ENCODE measurements around the gene SLC44A4.
A peak's percentile ranks its signal among the peaks of the same experiment; 100 is the strongest.

Gene SLC44A4

DNA sequence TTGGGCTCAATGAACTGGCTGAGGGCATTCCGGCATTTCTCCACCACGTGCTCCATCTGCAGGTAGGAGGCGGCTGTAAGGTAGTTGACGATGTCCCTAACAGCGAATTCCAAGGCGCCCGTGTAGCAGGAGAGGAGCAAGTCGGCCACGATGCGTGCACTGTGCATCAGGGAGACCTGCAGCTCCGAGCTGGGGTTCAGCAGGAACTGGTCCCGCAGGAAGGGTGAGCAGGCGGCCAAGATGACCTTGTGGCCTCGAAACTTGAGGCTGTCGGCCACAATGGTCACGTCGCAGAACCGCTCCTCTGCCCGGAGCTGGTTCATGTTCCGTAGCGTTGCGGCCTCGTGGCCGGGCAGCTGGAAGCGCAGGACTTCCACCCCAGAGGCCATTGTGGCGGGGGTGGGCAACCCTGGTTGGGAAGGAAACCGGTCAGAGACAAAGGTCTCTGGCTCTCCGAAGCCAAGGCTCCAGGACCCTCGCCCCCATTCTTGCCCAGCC, 22.2 kb upstream of the SLC44A4 start:
- DNase-seq: no peak

DNA sequence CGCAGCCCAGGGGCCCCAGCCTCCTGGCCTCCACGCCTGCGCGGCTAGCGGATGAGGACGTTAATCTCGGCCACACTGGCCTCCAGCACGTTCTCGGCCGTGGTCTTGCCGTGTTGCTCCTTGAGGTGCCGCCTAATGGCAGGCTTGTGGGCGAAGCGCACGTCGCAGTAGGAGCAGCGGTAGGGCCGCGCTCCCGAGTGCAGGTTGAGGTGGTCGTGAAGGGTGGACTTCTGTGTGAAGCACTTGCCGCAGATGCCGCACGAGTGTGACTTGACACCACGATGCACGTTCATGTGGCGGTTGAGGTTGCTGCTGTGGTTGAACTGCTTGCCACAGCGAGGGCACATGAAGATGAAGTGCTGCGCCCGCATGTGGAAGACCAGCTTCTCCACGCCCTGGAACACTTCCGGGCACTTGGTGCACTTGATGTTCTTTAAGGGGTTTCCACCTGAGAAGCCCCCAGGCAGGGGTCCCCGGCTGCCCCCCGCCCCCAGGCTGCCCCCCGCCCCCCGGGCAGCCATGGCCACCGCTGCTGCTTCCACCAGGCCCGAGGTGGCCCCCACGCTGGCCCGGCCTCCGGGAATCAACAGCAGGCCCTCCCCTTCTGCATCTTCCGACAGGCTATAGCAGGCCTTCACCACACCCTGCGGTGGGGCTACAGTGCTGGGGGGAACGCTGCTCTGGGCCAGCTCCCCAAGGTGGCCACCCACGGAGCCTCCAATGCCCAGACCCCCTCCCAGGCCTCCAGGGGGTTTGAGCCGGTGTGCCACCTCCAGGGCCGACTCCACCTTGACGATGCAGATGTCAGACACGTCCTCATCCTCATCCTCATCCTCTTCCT, 21.3 kb upstream of the SLC44A4 start:
- DNase-seq: no peak

DNA sequence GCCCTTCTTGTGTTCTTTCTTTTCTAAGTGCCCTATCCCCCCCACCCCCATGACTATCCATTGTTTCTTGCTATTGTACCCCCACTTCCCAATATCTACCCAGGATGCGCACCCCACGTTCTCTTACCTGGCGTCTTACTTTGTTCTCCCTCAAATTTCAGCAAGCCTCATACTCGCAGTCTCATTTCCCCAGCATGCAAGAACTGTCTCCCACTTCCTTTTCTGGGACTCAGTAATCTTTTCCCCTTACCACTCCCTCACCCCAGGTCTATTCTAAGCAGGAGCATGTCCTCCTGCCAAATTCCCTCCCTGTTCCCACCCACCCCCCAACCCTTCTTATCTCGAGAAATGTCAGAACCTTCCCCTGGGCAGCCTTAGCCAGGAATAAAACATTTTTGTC, 20.4 kb upstream of the SLC44A4 start:
- DNase-seq: no peak

DNA sequence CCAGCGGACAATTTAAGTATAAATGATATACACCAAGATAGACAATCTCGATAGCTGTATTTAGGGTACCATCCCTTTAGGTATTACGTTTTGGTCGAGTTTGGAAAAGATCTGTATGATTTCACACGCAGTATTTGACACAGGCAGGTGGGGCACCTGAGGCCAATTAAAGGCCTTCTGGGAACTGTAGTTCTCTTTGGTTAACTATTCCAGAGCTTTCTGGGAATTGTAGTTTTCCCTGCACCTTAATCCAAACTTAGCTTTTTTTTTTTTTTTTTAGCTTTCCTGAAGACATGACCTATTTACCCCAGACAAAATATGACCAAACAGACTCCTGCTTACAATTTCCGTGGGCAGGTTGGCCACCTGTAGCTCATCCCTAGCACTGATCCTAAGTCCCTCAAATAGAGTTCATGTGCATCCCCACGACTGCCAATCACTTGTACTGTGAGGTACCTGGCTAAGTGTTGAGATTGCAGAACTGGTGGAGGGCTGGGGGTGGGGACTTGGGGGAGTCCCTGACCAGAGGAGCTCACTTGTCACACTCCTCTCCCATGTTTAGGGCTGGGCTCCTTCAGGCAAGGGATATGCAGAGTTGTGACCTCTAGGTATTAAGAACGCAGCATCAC, 19.7 kb upstream of the SLC44A4 start:
- peak; percentile 60 for DNase-seq

DNA sequence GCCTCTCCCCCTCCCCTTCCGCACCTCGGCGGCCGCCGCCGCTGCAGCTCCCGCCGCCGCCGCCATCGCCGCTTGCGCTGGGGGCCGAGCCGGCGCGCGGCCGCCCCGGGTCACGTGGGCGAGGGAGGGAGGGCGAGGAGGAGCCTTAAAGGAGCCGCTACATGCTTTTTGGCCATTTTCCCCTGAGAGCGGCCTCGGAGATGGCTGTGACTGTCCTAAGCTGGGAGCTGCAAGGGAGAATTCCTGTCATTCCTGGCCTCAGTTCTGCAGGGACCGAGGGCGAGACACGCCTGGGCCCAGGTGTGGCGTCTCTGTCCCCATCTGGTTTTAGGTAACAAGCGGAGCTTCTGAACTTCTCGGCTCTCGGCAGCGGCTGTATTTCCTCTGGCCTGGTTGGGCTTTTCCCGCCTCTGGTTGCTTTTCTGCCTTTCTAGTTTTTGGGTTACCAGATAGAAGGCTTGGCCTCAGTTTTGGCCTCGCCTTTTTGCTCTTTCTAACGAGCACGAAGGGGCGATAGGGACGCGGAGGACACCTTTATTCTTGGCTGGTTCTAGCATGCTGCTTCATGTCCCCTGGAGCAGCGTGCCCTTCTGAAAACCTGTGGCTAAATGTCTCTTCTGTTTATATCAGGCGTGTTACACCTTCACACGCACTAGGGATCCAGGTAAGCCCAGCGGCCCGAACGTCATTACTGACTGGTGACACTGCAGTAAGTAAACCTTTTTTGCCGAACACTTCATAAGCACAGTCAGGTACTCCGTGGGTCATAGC, 19.0 kb upstream of the SLC44A4 start, which contains the start of gene EHMT2:
Gene EHMT2, minus strand, starts transcription at position 87 of the 771 bp plus-strand sequence. Its CDS starts 21 bp downstream, at position 66.
- peak; percentile 91 for DNase-seq

DNA sequence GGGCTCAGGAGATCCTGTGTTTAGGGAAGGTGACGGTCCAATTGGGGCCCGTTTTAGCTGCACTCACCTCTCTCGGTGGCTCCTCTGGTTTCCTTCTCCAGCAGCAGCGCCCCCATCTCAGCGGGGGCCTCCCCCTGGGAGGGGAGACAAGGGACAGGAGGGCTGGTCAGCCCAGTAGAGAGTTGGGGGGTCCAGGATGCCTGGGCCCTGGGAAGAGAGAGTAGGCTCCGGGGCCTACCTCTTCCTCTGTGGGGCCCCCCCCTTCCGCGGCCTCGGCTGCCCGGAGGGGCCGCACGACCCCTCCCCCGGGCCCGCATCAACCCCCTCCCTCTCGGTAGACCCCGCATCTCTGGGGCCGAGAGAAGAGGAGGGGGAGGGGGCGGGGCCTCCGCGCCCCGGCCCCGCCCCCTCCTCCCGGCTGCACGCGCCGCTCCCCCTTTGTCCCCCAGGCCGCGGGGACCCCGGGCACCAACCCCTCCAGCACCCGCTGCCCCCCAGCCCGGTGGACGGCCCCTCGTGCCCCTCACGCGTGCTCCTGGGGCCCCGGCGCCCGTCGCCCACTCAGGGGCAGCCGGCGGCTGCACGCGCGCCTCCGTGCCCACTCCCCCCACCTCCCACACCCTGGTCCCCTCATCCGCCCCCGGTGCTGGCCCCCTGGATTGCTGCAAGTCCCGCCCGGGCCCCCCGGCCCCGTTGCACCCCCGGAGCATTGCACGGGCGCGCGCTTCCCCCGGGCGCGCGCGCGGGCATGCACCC, 18.2 kb upstream of the SLC44A4 start:
- no peak for DNase-seq

DNA sequence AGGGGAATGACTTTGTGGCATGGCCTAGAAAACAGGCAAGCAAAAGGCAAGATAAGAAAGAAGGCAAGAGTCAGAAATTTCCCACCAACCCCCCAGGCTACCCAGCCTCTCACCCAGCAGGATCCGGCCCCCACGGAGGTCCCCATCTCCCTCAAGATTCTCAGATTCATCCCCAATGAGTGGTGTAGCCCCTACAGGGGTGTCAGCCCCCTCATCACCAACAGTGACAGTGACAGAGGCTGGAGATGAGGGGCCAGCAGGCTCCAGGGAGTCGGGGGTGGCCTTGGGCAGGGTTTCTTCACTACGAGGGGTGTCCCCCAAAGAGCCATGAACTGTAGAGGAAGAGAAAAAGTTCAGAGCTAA, 17.7 kb upstream of the SLC44A4 start:
- DNase-seq: no peak

DNA sequence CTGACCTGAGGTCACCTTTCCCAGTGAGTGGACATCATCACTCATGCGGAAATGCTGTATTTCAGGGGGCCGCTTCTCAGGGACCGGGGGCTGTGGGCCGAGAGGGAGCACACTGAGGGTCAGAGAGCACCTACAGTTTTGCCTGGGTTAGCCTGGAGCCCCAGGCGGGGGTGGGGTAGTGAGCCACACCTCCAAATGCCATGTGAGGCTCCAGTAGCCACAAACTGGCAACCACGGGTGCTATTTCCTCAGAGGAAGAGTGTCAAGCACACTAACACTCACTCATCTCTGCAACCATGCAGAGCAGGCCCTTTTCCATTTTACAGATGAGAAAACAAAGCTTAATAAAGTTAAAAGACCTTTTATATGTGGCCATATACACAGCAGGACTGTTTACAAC, 14.0 kb upstream of the SLC44A4 start:
- no peak for DNase-seq

DNA sequence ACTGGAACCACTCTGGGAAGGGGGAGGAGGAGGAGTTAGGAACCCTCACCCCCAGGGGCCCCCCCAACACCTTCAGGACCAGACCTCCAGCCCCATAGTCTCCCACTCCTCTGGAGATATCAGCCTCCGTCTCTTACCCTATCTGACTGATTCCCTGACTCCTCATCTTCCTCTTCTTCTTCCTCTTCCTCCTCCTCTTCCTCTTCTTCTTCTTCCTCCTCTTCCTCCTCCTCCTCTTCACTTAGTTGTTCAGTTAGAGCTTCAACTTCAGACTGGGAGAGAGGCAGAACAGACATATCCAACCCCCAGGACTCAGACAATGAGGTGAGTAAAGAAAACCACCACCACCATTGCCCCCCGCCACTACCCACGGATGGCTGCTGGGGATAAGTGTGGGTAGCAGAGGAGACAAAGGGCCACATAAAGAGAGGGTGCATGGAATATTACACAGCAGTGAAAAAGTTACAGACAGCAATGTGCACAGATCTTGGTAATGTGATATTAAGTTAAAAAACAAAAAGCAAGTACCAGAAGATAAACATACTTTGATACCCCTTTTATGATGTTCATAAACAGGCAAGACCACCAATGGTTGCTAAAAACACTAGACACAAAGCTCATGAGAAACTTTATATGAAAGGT, 10.7 kb upstream of the SLC44A4 start:
- no peak for DNase-seq

DNA sequence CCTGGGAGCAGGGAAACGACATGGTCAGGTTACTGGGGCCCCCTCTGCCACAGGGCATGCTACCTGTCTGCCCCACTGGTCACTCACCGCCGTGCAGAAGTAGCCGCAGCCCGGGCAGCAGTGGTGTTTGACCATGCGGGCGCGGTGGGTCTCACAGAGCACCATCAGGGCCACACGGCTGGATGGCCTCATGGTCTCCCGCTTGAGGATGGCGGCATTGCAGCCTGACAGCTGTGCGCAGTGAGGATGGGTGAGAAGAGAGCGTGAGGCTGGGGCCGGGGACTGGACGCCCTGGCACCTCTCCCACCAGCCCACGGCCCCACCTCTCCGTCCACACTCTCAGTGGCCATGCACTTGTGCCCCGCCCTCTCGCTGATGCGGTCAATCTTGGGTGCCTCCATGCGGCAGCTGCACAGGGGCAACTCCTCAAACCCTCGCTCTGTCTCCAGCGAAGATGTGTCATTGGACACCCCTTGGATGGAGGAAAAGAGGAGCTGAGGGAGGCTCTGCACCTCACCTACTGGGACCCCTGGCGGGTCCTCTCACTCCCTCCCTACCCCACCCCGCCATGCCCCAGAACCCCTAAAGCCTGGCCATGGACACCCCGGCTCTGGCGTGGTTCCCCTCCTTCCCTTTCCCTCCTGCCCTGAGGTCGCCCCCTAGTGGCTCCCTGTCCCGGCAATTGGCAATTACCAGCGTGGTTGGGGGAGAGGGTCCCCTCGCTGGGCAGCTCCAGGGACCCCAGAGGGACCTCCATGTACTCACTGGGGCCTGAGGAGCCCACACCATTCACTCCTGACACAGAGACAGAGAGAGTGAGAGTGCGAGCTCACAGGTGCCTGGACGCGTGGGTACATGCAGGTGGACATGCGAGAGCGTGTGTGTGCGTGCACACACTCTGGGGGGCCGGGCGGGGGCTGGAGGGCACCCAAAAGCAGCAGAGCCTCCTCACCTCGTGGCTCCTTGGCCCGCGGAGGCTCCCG, 9.8 kb upstream of the SLC44A4 start:
- DNase-seq: peak; percentile 49

DNA sequence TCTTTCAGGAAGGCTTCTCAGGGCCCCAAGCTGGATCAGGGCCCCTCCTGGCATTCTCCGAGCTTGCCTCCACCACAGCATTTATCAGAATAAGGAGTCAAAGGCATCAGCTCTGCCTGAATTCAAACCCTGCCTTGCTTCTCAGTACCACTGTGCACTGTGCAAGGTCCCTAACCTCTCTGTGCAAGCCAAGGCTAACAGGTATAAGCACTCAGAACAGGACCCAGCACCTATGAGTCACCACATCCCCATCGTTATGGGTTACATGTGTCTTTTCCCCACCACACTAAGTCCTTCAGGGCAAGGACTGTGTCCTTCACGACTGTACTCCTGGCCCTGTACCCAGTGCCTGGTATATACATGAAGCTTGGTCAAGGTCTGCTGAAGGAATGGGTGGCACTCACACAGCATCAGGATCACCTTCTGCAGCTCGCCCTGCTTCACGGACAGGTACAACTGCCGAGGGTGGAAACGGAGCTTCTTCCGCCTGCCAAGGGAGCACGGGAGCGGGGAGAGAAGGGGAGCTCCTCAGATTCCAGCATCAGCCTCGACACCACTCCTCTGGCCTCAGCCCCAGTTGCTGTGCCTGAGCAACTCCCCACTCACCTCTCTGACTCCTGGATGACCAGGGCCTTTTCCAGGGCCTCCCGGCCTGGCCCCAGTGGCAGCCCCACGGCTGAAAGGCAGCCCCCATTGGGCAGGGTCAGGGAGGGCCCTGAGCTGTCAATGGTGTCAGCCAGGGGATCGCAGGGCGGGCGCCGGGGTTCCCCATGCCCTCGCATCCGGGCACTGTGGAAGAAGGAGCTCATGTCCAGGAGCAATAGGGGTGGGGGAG, 8.6 kb upstream of the SLC44A4 start:
- DNase-seq: no peak

DNA sequence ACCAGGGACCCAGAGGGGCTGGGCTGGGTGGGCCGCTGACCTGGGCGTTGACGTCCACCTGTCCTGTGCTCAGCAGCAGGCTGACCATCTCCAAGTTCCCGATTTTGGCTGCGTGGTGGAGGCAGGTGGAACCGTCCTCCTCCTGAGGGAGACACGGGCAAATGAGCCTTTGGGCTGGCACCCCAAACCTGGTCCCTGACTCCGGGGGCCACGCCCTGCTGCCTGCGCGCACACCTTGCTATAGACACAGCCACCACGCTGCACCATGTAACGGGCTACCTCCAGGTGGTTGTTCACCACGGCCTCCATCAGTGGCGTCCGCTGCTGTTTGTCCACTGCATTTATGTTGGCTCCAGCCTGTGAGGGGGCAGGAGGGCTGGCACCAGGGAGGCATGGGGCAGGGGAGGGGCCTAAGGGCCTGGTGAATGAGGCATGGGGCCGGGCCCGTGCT, 7.8 kb upstream of the SLC44A4 start:
- no peak for DNase-seq

DNA sequence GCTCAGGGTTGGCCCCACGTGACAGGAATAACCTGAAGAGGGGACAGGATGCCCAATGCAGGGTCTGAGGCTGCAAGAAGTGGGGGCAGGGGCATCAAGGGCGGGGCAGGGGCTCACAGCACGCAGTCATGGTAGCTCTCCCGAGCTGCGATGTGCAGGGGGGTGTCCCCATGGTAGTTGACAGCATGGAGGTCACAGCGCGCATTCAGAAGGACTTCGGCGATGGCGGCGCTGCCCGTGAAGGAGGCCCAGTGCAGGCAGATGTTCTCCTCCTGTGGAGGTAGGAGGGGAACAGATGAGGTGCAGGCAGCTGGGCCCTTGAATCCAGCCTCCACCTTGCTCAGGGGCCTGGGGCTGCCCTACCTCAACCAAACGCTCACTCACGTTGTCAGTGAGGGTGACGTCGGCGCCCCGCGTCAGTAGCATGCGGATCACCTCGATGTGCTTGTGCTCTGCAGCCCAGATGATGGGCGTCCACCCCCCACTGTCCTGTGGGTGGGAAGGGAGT, 5.8 kb upstream of the SLC44A4 start:
- DNase-seq: no peak

DNA sequence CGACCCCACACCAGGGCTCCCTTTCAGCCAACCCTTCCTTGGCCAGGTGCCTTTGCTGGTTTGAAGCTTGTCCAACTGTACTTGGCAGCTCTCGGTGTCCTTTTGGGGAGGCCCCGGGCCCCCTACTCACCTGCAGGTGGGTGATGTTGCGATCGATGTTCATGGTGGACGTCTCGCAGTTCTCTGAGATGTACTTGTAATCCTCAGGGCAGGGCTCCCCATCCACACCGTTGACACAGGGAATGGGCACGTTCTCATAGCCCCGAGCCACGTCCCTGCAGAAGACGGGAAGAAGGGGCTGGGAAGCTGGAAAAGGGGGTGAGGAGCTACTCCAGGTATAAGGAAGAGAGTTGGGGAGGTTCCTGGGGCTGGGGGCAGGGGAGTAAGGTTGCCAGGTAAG, 4.9 kb upstream of the SLC44A4 start:
- DNase-seq: no peak

DNA sequence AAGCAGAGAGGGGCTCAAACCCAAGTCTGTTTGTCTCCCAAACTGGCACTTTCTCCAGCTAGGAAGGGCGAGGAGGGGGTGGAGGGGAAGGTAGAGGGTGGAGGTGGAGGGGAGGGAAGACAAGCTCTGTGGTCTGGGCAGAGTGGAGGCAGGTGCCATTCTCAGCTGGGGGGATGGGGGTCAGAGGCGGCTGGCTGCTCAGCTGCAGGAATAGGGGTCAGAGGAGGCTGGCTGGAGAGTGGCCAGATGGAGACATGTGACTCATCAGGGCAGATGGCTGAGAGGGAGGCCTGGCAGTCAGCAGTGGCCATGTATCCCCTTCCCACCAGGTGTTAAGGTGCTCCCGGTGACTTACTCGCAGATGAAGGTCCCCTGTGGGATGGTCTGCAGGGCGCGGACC, 3.5 kb upstream of the SLC44A4 start:
- peak; percentile 56 for DNase-seq

DNA sequence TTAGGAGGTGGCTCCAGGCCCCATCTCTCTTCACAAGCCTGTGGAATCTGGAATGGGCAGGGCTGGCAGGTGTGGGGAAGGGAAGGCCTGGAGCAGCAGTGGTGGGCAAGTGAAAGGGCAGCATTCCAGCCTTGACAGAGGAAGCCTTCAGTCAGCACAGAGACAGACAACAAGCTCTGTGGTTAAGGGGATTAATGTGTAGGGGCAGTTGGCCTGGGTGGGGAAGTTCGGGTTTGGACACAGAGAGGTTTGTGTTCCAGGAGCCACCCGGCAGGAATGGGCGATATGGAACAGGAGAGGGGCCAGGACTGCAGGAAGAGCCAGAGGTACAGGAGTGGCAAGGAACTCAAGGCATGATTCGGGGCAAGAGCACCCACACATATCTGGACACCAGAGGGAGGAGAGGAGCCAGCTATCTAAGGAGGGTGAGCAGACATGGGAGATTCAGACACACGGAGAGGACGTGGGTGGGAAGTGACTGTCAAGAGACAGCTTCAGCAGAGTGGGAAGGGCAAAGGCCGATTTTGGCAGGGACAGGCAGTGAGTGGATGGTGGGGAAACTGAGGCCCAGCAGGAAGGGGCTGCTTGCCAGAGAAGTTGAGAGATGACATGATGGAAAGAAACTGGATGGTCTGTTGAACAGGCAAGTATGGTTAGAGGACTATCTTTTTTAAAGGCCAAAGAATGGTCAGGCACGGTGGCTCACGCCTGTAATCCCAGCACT, 2.5 kb upstream of the SLC44A4 start:
- no peak for DNase-seq

DNA sequence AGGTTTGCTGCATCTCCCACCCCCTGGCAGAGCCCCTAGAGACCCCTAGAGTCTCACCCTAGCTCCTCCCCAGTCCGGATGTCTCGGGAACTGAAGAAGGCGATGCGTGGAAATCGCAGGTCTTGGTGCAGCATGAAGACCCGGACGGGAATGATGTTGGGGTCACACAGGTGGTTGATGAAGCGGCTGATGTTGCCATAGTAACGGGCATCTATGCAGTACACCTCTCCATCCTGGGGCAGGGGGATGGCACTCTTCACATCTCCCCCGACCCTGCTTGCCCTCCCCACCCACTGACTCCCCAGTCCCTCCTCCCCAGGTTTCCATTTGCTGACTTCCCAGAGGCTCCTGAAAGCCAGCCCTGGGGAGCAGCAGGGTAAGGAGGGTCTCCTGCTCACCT, 1.8 kb upstream of the SLC44A4 start:
- DNase-seq: no peak

DNA sequence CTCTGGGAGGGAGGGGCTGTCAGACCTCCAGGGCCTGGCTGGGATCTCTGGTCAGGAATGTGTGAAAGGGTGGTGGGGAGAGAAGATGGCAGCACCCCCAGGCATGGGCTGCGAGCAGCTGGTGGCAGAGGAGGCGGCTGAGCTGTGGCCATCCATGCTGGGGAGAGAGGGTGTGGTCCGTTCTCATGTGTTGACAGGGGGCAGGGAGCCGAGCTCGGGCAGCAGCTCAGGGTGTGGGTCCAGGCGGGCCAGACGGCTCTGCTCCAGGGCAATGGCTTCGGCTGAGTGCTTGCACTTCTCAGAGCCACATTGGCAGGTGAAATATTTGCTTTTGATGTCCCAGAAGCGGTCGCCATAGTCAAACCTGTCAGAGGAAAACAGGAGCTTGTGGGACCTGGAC, 1.1 kb upstream of the SLC44A4 start:
- DNase-seq: no peak

DNA sequence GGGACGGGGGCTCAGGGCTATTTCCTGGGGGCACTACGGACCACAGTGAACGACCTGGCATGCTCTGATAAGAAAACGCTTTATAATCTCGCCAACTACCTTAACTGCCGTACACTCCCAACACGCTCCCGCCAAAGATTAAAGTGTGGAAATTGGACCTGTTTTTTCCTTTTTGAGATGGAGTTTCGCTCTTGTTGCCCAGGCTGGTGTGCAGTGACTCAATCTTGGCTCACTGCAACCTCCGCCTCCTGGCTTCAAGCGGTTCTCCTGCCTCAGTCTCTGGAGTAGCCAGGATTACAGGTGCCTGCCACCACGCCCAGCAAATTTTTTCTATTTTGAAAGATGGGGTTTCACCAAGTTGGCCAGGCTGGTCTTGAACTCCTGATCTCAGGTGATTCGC, 346 bp upstream of the SLC44A4 start:
- no peak for DNase-seq
